ENCODE data around the gene OGFOD1.

DNA sequence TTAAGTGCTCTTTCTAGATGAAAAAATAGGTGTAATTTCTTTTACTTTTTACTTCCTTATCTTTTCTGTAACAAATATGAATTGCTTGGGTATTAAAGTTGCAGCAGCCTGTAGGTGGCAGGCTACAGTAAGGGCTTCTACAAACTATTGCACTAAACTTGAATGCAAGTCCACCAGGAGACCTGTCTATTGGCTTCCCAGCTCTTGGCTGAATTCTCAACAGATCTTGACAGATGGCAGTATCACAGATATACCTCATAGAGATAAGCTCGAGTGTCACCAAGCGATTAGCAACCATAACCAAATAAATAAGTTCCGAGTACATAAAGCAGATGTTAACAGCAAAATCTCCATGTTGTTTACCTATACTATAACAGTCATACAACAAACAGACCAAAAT lies 62.6 kb downstream of the OGFOD1 start:
- TF ChIP-seq POLR2A (IDR thresholded peaks at IDR 0.05; ENCODE audit: insufficient read depth in 1 of 2, low read depth in 2 of 2, low read length in 2 of 2) = no peak
- no peak for TF ChIP-seq ZNF747 (CRISPR knock-in tag; IDR thresholded peaks at IDR 0.05; ENCODE audit: borderline replicate concordance)
- TF ChIP-seq ZNF292 (CRISPR knock-in tag; IDR thresholded peaks at IDR 0.05; ENCODE audit: borderline replicate concordance, low read depth) = no peak
- no peak for TF ChIP-seq TGIF2 (CRISPR knock-in tag; IDR thresholded peaks at IDR 0.05)
- no peak for TF ChIP-seq SNAI1 (CRISPR knock-in tag; IDR thresholded peaks at IDR 0.05; ENCODE audit: borderline replicate concordance)
- TF ChIP-seq FOXK1 (CRISPR knock-in tag; IDR thresholded peaks at IDR 0.05; ENCODE audit: borderline replicate concordance, low read depth) = no peak
- TF ChIP-seq MXI1 (IDR thresholded peaks at IDR 0.05; ENCODE audit: borderline replicate concordance, low read depth, low read length) = no peak
- no peak for TF ChIP-seq TP53 (CRISPR knock-in tag; conservative IDR thresholded peaks at IDR 0.05)
- TF ChIP-seq NFYB (CRISPR knock-in tag; IDR thresholded peaks at IDR 0.05) = no peak
- TF ChIP-seq MYC (CRISPR knock-in tag; IDR thresholded peaks at IDR 0.05; ENCODE audit: borderline replicate concordance) = no peak
- no peak for TF ChIP-seq FOXA1 (IDR thresholded peaks at IDR 0.05)
- TF ChIP-seq FOXA1 (CRISPR knock-in tag; IDR thresholded peaks at IDR 0.05) = no peak
- TF ChIP-seq ZNF335 (CRISPR knock-in tag; IDR thresholded peaks at IDR 0.05) = no peak

Data from HepG2 (cell line).